Measurements from ENCODE around the gene LYSMD2.

DNA sequence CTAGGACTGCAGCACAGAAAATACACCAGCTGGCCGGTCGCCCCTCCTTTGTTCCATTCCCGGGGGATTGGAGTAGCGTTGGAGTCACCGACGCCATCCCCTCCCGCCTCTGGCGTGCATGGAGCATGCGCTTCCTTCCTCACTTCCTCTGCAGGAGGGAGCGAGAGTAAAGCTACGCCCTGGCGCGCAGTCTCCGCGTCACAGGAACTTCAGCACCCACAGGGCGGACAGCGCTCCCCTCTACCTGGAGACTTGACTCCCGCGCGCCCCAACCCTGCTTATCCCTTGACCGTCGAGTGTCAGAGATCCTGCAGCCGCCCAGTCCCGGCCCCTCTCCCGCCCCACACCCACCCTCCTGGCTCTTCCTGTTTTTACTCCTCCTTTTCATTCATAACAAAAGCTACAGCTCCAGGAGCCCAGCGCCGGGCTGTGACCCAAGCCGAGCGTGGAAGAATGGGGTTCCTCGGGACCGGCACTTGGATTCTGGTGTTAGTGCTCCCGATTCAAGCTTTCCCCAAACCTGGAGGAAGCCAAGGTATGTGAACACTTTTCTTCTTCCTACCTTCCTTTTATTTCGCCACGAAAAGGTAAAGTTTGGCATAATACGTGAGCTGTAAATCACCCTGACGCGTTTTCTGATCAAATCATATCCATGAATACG lies 56.0 kb downstream of the LYSMD2 start, which contains the start of gene SCG3:
- TF ChIP-seq CTCF (IDR thresholded peaks at IDR 0.05 in 4 of 5, conservative IDR thresholded peaks at IDR 0.05 in 1 of 5), result no peak
- TF ChIP-seq POLR2A (IDR thresholded peaks at IDR 0.05), result no peak
